Stimulated activated CD4-positive, alpha-beta T cell treated with anti-CD3 and anti-CD28 coated beads, Interleukin-1b, Interleukin-23, amount 100 ng/mL, for 1 hour (primary cell): Measurements from ENCODE around the gene DCLRE1A.

ENCODE experiments used
- DNase-seq, 2 donors: peaks; one replicate each; pipeline ENCODE4 v3.0.0-alpha.2; 2020; ENCODE audit warnings: low read depth in 2 of 2

Gene DCLRE1A

DNA sequence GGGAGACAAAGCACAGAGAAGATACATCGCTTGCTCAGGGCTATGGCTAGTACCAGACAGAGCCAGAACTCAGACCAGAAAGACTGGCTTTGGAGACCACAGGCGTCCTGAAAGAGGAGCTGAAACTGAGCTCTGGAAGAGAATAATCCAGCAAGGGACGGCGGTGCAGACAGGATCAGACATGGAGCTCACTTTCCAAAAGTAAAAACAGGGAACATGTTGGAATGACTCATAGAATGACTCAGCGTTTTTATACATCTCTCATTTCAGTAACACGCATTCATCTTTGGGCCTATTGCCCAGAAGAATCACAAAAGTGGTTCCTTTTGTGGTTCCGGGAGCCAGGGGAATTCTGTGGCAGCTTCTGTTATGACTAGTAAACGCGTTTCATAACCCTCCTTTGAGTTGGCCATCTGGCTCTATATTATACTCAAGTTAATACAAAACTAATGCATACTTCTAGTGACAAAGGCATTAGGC, 65.2 kb downstream of the DCLRE1A start:
- no peak for DNase-seq
